ENCODE measurements around the gene ADISSP.
"Not testable (repeated sequence)": the region's sequence is repeated elsewhere in the genome, so short reads cannot be mapped to it uniquely, and the experiment has no call there.

Gene ADISSP

DNA sequence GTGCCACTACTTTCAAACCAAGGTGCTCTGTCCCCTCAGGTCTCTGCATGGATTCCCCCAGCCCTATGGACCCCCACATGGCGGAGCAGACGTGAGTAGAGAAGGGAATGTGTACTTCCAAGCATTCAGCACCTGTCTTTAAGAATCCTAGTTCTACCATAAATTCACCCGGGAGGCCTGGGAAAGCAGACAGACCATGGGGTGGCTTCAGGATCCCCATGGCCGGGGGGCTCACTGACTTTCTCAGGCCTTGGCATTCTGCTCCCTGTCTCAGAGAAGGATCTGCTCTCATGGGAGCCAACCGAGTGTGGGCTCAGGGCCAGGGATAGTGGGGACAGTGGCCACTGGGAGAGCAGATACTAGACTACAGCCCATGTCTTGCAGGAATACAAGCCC lies 30.8 kb upstream of the ADISSP start:
- Histone ChIP-seq H3K9ac (0 out of 2 replicates have a peak overlapping the region, but pooled peaks have one; percentile 84), H3K27me3 (no peaks in the 10 kb centered on the region), H3K4me2 (peak overlapping the region; percentile 97), H3K27ac (no peak overlapping the region), H3K9me3 (no peaks in the 10 kb centered on the region), H3K4me3 (no peak overlapping the region), H3K36me3 (peaks cover 51% of the 10 kb centered on the region), H4K20me1 (peaks cover 7% of the 10 kb centered on the region; the same call in 1 of the 2 replicates), H3K4me1 (peaks cover 74% of the 10 kb centered on the region)
- no peak for TF ChIP-seq Cebpa-rat (IDR thresholded peaks at IDR 0.05)

DNA sequence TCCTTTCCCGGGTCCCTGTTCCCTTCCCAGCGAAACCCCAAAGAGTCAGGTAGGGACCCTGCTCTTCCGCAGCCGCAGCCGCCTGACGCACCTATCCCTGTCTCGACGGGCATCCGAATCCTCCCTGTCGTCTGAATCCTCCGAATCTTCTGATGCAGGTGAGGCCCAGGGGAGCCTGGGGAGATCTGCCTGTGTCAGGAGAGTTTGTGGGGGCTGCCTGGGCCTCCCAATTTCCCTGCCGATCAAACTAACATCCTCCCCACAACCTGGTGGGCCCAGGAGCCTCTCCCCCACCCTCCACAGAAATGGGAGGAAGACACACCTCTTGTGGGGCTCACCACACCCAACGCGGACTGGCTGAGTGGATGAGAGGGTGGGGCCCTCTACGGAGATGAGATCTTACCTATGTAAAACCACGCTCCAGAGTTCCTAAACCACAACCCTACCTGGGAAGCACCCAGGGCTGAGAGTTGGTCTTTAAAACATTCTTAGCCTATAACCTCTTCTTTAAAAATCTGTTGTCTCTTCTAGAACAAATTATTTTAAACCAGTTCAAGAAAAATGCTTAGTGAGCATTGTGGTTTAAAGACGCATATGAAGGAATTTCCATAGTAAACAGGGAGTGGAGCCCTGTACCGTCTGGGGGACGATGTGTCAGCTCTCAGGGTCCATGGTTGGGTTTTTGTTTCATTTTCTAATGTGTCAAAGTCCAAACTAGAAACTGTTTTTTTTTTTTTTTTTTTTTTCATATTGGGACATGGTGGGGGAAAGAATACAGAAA lies 30.2 kb upstream of the ADISSP start:
- H3K36me3 ChIP-seq = peaks cover 45% of the 10 kb centered on the region
- H3K9ac ChIP-seq = peak overlapping the region; percentile 84
- peak overlapping the region; percentile 80 for H3K4me3 ChIP-seq
- TF ChIP-seq Cebpa-rat (IDR thresholded peaks at IDR 0.05) = no peak
- H4K20me1 ChIP-seq = peaks cover 7% of the 10 kb centered on the region; the same call in 1 of the 2 replicates
- peaks cover 68% of the 10 kb centered on the region for H3K4me1 ChIP-seq
- H3K27me3 ChIP-seq = no peaks in the 10 kb centered on the region
- peak overlapping the region; percentile 97 for H3K4me2 ChIP-seq
- peak overlapping the region; percentile 80; the same call in 1 of the 2 replicates for H3K27ac ChIP-seq
- H3K9me3 ChIP-seq = no peaks in the 10 kb centered on the region

DNA sequence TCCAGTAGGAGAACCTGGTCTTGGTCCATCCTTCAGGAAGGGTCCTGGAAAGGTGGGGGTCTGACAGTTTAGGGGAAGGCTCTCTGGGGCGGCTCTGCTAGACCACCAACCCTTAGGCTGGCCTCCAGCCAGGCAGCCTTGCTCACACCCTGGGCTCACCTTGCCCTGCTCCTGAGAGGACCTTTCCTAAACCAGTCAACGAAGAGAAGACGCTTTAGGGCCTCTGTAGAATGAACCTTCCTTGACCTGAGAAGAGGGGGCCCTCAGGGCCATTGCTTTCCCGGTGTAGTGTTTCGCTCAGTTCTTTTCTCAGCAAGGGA lies 29.6 kb upstream of the ADISSP start:
- H3K4me2 ChIP-seq = peak overlapping the region; percentile 97
- H3K27ac ChIP-seq = peak overlapping the region; percentile 80
- no peaks in the 10 kb centered on the region for H3K27me3 ChIP-seq
- peak overlapping the region; percentile 84 for H3K9ac ChIP-seq
- H3K4me3 ChIP-seq = peak overlapping the region; percentile 80
- peaks cover 39% of the 10 kb centered on the region for H3K36me3 ChIP-seq
- no peak for TF ChIP-seq Cebpa-rat (IDR thresholded peaks at IDR 0.05)
- peaks cover 7% of the 10 kb centered on the region; the same call in 1 of the 2 replicates for H4K20me1 ChIP-seq
- no peaks in the 10 kb centered on the region for H3K9me3 ChIP-seq
- peaks cover 62% of the 10 kb centered on the region for H3K4me1 ChIP-seq

DNA sequence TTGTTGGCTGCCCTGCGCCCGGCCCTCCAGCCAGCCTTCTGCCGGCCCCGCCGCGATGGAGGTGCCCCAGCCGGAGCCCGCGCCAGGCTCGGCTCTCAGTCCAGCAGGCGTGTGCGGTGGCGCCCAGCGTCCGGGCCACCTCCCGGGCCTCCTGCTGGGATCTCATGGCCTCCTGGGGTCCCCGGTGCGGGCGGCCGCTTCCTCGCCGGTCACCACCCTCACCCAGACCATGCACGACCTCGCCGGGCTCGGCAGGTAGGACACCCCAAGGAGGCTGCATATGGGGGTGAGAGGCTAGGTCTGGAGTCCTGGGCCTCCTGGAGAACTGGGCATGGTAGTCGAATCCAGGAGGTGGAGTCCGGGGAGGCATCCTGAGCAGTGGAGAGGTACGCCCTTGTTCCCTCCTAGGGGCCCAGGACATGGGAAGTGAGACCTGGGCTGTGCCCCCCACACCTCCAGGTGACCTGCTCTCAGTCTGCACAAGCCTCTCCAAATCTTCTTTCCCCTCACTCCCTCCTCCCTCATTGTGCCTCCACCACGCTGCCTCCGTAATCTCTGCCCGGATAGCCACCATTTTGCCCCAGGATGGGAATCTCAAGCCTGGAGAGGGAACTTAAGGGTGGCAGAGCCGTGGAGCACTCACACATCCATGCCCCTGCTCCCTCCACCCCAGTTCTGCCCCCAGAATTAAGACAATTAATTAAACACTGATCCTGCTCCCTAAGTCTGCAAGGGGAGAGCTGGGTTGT lies 29.1 kb upstream of the ADISSP start:
- H3K4me1 ChIP-seq = peaks cover 57% of the 10 kb centered on the region
- no peaks in the 10 kb centered on the region for H3K27me3 ChIP-seq
- peak overlapping the region; percentile 84 for H3K9ac ChIP-seq
- peaks cover 34% of the 10 kb centered on the region for H3K36me3 ChIP-seq
- TF ChIP-seq Cebpa-rat (IDR thresholded peaks at IDR 0.05) = no peak
- H3K4me2 ChIP-seq = peak overlapping the region; percentile 97
- peaks cover 7% of the 10 kb centered on the region; the same call in 1 of the 2 replicates for H4K20me1 ChIP-seq
- H3K4me3 ChIP-seq = peak overlapping the region; percentile 80
- H3K27ac ChIP-seq = peak overlapping the region; percentile 80
- H3K9me3 ChIP-seq = no peaks in the 10 kb centered on the region

DNA sequence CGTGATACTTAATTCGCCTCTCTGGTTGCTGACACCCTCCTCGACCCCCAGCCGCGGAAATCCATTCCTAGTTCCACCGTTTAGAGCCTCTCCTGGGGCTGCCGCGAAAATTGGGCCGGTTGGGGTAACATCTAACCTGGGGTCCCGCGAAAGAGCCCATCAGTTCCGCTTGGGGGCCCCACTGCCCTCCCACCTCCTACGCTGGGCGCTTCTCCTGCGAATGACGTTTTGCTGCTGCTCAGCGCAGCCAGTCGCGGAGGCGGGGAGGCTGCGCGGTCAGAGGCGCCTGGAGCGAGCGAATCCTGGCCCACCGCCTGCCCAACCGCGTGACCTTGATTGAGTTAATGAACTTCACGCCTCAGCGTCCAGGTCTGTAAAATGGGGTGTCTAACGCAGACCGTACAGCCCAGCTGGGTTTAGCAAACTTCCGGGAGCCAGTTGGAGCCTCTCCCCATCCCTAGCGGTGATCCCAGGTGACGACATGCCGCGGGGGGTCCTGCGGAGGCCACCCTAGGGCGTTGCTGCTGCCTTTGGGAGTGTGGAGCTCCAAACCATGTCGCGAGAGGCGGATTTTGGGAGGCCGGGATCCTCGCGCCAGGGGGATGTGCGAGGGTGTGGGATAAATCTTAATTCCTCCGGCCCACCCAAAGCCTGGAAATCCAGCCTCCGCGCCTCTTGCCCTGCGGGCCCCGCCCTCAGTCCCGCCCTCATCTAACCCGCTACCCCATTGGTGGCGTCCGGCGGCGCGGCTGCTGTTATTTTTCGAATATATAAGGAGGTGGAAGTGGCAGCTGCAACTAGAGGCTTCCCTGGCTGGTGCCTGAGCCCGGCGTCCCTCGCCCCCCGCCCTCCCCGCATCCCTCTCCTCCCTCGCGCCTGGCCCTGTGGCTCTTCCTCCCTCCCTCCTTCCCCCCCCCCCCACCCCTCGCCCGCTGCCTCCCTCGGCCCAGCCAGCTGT lies 28.2 kb upstream of the ADISSP start, which contains the start of gene CDC25B:
Gene CDC25B (plus strand): TSS at position 800 of the 958 bp plus-strand sequence. CDS start 222 bp downstream, outside the sequence.
- peak within 1 kb of the TSS; percentile 97 for H3K4me2 ChIP-seq
- peak within 1 kb of the TSS; percentile 84 for H3K9ac ChIP-seq
- peak within 1 kb of the TSS; percentile 80 for H3K4me3 ChIP-seq
- H3K27me3 ChIP-seq = no peaks in the 10 kb centered on the region
- no peak for TF ChIP-seq Cebpa-rat (IDR thresholded peaks at IDR 0.05)
- peaks cover 52% of the 10 kb centered on the region for H3K4me1 ChIP-seq
- H3K9me3 ChIP-seq = no peaks in the 10 kb centered on the region
- peaks cover 25% of the 10 kb centered on the region for H3K36me3 ChIP-seq
- H3K27ac ChIP-seq = peak within 1 kb of the TSS; percentile 87
- peaks cover 7% of the 10 kb centered on the region; the same call in 1 of the 2 replicates for H4K20me1 ChIP-seq

DNA sequence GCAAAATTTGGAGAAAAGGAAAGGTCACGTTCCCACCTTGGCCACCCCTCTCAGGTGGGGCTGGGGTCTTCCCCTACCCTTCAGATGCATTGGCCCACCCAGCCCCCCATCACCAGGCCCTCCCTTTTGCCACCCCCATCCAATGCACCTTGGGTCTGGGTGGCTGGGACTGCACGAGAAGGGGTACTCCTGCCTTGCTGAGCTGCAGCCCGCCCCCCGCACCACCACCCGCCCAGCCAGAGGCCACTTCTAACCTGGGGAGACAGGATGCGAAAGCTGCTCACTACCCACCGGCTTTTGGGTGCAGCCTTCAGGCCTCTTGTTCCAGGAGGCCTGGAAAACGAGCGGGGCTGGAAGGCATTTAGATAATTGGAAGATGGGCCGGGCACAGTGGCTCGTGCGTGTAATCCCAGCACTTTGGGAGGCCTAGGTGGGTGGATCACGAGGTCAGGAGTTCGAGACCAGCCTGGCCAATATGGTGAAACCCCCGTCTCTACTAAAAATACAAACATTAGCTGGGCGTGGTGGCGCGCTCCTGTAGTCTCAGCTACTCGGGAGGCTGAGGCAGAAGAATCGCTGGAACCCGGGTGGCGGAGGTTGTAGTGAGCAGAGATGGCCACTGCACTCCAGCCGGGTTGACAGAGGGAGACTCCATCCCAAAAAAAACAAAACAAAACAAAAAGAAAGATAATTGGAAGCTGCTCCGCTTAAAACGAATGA lies 27.3 kb upstream of the ADISSP start:
- Histone ChIP-seq H3K4me1 (peaks cover 44% of the 10 kb centered on the region), H3K27ac (peak overlapping the region; percentile 87; the same call in 1 of the 2 replicates), H3K4me2 (peak overlapping the region; percentile 87), H3K9ac (peak overlapping the region; percentile 83; the same call in 1 of the 2 replicates), H4K20me1 (peaks cover 7% of the 10 kb centered on the region; the same call in 1 of the 2 replicates), H3K36me3 (peaks cover 17% of the 10 kb centered on the region), H3K4me3 (peak overlapping the region; percentile 80), H3K9me3 (no peaks in the 10 kb centered on the region), H3K27me3 (no peaks in the 10 kb centered on the region)
- TF ChIP-seq Cebpa-rat (IDR thresholded peaks at IDR 0.05) = no peak

DNA sequence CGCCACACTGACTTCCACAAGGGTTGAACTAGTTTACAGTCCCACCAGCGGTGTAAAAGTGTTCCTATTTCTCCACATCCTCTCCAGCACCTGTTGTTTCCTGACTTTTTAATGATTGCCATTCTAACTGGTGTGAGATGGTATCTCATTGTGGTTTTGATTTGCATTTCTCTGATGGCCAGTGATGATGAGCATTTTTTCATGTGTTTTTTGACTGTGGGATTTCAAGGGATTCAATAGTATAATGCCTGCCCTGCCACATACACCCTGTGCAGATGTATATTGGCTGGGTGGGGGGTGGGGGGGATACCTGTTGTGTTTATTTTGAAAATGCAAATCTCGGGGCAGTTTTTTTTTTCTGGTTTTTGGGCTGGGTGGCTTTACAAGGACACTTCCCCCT lies 26.6 kb upstream of the ADISSP start:
- not testable (repeated sequence) for H3K27ac ChIP-seq, H4K20me1 ChIP-seq, H3K4me3 ChIP-seq, H3K4me2 ChIP-seq, H3K9ac ChIP-seq, H3K9me3 ChIP-seq, H3K27me3 ChIP-seq
- Histone ChIP-seq H3K4me1 (peaks cover 37% of the 10 kb centered on the region), H3K36me3 (peaks cover 13% of the 10 kb centered on the region)

DNA sequence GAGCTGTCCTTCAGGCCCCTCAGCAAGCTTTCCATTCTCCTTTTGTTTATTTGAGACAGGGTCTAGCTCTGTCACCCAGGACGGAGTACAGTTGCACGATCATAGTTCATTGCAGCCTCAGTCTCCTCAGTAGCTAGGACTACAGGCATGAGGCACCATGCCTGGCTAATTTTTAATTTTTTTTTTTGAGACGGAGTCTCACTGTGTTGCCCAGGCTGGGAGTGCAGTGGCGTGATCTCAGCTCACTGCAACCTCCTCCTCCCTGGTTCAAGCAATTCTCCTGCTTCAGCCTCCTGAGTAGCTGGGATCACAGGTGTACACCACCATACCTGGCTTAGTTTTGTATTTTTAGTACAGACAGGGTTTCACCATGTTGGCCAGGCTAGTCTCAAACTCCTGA lies 21.6 kb upstream of the ADISSP start:
- not testable (repeated sequence) for H3K4me2 ChIP-seq, H3K27me3 ChIP-seq, H3K9me3 ChIP-seq, H3K27ac ChIP-seq, H3K9ac ChIP-seq, H3K4me3 ChIP-seq
- Histone ChIP-seq H4K20me1 (peaks cover 19% of the 10 kb centered on the region), H3K36me3 (peaks cover 12% of the 10 kb centered on the region), H3K4me1 (peaks cover 31% of the 10 kb centered on the region)

Measured in BLaER1 (cell line).